ENCODE results near the gene RAB28. TPM values are rescaled to one million over a fixed set of nuclear protein-coding genes. Genes with fewer than 3 reads are reported as not detected.

RAB28 gene
- total and polyA plus RNA-seq, 9 of the 15 experiments (the other 6 are each of a cell fraction or from before 2014, with no cell fraction given): 6.7 to 40.4 (median 23.0) TPM

DNA sequence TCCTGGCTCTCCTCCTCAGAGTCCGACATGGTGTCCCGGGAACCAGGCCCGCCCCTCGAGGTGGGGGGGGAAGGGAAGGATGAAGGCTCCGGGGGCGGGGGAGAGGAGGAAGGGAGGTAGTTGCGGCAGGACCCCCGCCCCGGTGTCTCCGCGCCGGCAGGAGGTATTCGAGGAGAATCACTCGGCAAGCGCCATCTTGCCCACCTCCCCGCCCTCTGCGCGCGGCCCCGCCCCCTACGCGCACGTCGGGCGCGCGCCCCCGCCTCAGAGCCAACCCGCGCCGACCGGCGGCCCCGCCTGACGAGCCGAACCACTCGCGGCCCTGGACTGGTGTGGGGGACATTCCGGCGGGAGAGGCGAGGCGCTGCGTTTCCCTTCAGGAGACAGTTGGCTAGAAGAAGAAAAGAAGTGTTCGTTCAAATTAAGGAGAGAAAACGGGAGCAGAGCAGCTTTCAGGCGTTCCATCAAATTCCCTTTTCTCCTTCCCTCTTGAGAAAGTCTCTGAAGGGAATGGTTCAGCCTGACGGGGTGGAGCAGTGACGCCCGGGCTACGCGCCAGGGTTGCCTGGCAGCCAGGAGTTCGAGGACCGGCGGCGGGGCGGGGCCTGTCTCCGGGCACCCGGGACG lies at the start of gene RAB28 (continued):
- TF ChIP-seq, protein P1, sequence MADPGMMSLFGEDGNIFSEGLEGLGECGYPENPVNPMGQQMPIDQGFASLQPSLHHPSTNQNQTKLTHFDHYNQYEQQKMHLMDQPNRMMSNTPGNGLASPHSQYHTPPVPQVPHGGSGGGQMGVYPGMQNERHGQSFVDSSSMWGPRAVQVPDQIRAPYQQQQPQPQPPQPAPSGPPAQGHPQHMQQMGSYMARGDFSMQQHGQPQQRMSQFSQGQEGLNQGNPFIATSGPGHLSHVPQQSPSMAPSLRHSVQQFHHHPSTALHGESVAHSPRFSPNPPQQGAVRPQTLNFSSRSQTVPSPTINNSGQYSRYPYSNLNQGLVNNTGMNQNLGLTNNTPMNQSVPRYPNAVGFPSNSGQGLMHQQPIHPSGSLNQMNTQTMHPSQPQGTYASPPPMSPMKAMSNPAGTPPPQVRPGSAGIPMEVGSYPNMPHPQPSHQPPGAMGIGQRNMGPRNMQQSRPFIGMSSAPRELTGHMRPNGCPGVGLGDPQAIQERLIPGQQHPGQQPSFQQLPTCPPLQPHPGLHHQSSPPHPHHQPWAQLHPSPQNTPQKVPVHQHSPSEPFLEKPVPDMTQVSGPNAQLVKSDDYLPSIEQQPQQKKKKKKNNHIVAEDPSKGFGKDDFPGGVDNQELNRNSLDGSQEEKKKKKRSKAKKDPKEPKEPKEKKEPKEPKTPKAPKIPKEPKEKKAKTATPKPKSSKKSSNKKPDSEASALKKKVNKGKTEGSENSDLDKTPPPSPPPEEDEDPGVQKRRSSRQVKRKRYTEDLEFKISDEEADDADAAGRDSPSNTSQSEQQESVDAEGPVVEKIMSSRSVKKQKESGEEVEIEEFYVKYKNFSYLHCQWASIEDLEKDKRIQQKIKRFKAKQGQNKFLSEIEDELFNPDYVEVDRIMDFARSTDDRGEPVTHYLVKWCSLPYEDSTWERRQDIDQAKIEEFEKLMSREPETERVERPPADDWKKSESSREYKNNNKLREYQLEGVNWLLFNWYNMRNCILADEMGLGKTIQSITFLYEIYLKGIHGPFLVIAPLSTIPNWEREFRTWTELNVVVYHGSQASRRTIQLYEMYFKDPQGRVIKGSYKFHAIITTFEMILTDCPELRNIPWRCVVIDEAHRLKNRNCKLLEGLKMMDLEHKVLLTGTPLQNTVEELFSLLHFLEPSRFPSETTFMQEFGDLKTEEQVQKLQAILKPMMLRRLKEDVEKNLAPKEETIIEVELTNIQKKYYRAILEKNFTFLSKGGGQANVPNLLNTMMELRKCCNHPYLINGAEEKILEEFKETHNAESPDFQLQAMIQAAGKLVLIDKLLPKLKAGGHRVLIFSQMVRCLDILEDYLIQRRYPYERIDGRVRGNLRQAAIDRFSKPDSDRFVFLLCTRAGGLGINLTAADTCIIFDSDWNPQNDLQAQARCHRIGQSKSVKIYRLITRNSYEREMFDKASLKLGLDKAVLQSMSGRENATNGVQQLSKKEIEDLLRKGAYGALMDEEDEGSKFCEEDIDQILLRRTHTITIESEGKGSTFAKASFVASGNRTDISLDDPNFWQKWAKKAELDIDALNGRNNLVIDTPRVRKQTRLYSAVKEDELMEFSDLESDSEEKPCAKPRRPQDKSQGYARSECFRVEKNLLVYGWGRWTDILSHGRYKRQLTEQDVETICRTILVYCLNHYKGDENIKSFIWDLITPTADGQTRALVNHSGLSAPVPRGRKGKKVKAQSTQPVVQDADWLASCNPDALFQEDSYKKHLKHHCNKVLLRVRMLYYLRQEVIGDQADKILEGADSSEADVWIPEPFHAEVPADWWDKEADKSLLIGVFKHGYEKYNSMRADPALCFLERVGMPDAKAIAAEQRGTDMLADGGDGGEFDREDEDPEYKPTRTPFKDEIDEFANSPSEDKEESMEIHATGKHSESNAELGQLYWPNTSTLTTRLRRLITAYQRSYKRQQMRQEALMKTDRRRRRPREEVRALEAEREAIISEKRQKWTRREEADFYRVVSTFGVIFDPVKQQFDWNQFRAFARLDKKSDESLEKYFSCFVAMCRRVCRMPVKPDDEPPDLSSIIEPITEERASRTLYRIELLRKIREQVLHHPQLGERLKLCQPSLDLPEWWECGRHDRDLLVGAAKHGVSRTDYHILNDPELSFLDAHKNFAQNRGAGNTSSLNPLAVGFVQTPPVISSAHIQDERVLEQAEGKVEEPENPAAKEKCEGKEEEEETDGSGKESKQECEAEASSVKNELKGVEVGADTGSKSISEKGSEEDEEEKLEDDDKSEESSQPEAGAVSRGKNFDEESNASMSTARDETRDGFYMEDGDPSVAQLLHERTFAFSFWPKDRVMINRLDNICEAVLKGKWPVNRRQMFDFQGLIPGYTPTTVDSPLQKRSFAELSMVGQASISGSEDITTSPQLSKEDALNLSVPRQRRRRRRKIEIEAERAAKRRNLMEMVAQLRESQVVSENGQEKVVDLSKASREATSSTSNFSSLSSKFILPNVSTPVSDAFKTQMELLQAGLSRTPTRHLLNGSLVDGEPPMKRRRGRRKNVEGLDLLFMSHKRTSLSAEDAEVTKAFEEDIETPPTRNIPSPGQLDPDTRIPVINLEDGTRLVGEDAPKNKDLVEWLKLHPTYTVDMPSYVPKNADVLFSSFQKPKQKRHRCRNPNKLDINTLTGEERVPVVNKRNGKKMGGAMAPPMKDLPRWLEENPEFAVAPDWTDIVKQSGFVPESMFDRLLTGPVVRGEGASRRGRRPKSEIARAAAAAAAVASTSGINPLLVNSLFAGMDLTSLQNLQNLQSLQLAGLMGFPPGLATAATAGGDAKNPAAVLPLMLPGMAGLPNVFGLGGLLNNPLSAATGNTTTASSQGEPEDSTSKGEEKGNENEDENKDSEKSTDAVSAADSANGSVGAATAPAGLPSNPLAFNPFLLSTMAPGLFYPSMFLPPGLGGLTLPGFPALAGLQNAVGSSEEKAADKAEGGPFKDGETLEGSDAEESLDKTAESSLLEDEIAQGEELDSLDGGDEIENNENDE (IDR thresholded peaks at IDR 0.05; ENCODE audit: low read depth, low read length): no peak
- TF ChIP-seq, protein P2, sequence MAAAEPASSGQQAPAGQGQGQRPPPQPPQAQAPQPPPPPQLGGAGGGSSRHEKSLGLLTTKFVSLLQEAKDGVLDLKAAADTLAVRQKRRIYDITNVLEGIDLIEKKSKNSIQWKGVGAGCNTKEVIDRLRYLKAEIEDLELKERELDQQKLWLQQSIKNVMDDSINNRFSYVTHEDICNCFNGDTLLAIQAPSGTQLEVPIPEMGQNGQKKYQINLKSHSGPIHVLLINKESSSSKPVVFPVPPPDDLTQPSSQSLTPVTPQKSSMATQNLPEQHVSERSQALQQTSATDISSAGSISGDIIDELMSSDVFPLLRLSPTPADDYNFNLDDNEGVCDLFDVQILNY (CRISPR knock-in tag; IDR thresholded peaks at IDR 0.05): no peak
- no peak for TF ChIP-seq SRSF3 (IDR thresholded peaks at IDR 0.05; ENCODE audit: insufficient read depth, low read length)
- TF ChIP-seq DDX20 (tag; IDR thresholded peaks at IDR 0.05; ENCODE audit: low read depth): no peak
- TF ChIP-seq U2AF1 (optimal IDR thresholded peaks at IDR 0.05; ENCODE audit: low read depth, low read length): no peak
- TF ChIP-seq KLF13 (tag; IDR thresholded peaks at IDR 0.05; ENCODE audit: borderline replicate concordance, low read depth): no peak
- TF ChIP-seq KLF16 (IDR thresholded peaks at IDR 0.05): no peak
- no peak for TF ChIP-seq DMBX1 (CRISPR knock-in tag; IDR thresholded peaks at IDR 0.05; ENCODE audit: borderline replicate concordance)
- TF ChIP-seq NR1H2 (CRISPR knock-in tag; IDR thresholded peaks at IDR 0.05): no peak
- TF ChIP-seq HMG20B (CRISPR knock-in tag; IDR thresholded peaks at IDR 0.05): no peak
- TF ChIP-seq, protein P3, sequence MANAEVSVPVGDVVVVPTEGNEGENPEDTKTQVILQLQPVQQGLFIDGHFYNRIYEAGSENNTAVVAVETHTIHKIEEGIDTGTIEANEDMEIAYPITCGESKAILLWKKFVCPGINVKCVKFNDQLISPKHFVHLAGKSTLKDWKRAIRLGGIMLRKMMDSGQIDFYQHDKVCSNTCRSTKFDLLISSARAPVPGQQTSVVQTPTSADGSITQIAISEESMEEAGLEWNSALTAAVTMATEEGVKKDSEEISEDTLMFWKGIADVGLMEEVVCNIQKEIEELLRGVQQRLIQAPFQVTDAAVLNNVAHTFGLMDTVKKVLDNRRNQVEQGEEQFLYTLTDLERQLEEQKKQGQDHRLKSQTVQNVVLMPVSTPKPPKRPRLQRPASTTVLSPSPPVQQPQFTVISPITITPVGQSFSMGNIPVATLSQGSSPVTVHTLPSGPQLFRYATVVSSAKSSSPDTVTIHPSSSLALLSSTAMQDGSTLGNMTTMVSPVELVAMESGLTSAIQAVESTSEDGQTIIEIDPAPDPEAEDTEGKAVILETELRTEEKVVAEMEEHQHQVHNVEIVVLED (CRISPR knock-in tag; IDR thresholded peaks at IDR 0.05): peak; percentile 89
- TF ChIP-seq, protein P4, sequence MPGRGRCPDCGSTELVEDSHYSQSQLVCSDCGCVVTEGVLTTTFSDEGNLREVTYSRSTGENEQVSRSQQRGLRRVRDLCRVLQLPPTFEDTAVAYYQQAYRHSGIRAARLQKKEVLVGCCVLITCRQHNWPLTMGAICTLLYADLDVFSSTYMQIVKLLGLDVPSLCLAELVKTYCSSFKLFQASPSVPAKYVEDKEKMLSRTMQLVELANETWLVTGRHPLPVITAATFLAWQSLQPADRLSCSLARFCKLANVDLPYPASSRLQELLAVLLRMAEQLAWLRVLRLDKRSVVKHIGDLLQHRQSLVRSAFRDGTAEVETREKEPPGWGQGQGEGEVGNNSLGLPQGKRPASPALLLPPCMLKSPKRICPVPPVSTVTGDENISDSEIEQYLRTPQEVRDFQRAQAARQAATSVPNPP (IDR thresholded peaks at IDR 0.05; ENCODE audit: borderline replicate concordance, insufficient read depth, insufficient read length): no peak
